Stimulated activated CD4-positive, alpha-beta T cell treated with anti-CD3 and anti-CD28 coated beads, Interleukin-15, amount 100 ng/mL, for 24 hours (primary cell): ENCODE results near the gene HIF3A.
"Not testable (repeated sequence)": the region's sequence is repeated elsewhere in the genome, so short reads cannot be mapped to it uniquely, and the experiment has no call there.

Experiments used
- DNase-seq: peaks from one replicate; pipeline ENCODE4 v3.0.0-alpha.2; 2020

The HIF3A gene

DNA sequence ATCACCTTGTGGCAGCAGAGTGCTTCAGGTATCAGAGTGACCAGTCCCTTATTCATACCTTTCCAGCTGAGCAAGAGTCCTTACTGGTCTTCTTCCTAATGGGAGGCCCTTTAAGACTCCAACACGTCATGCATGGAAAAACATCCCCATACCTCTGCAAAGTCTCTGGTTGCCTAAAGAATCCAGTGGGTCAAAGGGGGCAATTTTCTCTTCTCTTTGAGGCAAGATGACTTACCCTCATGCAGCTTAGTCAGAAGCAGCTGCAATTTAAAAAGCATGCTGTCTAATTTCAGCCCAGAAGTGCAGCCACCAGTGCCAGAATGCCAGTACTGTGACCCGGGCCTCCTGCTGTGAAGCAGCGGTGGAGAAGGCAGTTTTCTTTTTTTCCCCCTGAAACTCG is 68.7 kb downstream of the HIF3A start:
- no peak for DNase-seq

DNA sequence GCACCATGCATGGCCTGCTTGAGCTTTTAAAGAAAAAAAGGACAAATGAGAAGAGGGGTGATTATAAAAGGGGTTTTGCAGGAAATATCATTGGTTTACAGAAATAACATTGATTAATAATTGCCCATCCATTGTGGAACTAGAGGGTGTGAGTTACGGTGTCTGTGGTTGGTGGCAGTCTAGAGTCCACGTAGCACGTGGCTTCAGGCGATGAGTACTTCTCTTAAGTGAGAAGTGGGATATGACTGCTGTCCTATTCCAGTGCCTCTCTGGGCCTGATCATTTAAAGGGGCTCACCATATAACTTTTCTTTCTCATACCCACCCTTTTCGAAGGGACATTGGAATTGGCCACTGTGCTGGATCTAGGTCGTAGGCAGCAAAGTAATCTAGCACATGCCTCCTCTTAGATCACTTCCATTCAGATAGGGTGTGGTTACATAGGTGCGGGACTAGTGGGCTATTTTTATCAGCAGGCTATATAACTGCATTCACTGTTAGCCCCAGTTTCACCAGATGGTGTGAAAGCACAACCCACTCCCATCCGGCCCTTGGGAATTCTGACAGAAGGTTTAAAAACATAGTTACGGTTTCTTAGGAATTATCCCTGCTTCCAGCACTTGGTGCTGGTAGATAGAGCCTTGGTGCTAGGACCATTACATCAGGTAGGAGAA is 69.9 kb downstream of the HIF3A start:
- no peak for DNase-seq

DNA sequence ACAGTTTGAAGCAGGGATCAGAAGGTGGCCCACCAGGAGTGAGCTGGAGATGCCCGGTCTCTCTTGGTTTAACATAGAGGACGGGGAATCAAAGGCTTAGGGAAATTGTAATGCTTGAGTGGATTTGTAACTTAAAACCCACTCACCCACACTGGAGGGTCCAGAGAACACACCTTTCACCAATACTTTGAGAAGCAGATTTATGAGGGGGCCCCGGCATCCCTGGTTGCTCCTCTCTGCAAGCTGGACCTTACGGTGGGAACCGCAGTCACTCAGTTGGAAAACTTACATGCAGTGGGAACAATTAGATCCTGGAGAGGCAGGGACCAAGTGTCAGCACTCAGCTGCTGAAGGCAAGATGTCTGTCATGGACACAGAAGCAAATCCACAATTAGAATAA is 70.6 kb downstream of the HIF3A start:
- no peak for DNase-seq

DNA sequence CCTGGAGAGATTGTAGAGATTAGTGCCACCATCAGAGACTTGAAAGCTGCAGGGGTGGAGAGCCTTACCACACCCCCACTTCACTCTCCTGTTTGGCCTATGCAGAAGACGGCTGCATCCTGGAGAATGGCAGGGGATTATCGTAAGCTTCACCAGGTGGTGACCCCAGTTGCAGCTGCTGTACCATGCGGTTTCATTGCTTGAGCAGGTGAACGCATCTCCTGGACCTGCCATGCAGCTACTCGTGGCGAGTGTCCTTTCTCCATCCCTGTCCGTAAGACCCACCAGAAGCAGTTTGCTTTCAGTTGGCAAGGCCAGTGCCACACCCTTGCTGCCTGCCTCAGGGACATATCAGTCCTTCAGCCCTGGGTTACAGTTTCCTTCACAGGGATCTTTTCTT is 71.3 kb downstream of the HIF3A start:
- DNase-seq = no peak

DNA sequence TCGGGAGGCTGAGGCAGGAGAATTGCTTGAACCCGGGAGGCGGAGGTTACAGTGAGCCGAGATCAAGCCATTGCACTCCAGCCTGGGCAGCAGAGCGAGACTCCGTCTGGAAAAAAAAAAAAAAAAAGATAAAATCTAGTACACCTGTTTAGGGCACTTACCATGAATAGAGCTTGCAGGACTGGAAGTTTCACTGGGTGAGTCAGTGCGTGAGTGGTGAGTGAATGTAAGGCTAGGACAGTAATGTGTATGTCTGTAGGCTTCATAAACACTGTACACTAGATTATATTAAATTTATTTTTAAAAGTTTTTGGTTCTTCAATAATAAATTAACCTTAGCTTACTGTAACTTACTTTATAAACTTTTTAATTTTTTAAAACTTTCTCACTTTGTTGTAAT is 73.0 kb downstream of the HIF3A start:
- peak; percentile 38 for DNase-seq

DNA sequence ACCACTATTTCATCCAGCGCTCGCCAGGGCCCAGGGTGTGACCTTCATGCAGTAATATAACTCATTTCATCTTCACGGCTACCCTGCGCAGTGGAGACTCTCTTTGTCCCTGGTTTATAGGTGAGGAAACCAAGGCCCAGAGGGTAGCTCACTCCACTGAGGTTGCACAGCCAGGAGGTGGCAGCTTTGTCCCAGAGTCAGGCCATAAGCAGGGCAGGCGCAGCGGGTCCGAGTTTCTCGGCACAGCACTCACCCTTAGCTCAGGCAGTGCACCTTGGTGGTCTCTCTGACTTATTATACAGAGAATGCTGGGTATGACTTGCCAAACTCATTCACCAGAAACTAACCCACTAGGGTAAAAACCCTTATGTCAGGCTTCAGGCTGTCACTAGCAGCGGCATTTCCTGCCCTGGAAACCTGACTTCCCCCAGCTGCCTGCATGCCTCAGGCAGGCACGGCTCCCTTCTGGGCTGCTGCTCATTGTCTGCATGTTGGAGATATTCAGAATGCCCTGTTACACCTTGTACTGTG is 74.6 kb downstream of the HIF3A start:
- DNase-seq = no peak

DNA sequence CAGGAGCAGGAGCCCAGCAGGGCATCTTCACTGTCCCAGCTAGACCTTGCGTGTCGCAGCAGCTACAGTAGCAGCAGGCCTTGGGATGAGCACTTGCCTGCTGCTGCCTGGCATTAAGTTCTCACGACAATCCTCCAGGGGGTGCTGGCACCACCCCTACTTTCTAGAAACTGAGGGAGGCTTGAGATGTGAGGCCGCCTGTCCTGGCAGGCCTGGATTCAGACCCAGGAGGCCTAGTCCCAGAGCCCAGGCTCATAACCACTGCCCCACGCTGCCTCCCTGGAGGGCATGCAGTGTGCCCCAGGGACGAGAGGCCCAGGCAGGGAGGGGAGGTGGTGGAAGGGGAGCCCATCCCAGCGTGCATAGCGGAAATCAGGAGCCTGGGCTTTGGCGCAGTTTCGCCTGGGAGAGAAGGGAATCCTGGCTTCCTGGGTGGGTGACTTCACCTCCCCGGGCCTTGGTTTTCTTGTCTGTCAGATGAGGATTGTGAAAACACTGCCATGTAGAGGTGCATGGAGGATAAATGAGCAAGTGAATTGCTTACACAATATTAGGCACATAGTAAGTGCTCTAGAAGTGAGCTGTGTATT is 76.2 kb downstream of the HIF3A start:
- no peak for DNase-seq

DNA sequence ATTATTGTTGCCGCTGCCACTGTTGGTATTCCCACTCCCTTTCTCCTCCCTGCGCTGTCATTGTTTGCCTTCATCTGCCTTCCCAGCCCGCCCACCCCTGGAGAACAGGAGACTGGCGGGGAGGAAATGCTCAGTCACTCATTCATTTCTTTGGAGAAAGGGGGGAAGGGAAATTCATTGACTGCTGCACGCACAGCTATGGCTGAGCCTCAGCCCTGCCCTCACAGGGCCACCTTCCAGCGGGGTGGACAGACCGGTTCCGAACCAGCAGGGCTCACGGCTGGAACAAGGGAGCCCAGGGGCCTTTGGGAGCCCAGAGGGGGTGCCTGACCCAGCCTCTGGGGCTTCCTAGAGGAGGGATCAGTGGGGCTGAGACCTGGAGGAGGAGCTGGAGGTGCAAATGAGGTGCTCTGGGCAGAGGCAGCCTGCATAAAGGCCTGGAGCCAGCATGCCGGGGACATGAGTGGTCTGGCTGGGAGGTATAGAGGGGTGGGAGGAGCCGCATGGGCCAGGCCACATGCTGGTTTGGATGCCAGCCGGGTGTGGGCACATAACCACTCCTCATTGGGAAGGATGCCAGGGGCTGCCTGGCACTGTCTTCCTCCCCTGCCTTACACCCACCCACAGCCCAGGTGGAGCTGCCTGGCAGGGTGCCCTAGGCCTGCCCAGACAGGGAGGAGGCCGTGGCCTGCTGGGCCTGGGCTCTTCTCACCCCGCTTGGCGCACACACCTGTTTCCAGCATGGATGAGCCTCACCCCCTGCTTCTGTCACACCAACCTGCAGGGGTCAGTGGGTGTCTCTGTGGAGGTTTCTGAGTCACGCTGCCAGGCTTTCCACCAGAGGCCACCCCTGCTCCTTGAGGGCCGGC is 76.9 kb downstream of the HIF3A start:
- no peak for DNase-seq

DNA sequence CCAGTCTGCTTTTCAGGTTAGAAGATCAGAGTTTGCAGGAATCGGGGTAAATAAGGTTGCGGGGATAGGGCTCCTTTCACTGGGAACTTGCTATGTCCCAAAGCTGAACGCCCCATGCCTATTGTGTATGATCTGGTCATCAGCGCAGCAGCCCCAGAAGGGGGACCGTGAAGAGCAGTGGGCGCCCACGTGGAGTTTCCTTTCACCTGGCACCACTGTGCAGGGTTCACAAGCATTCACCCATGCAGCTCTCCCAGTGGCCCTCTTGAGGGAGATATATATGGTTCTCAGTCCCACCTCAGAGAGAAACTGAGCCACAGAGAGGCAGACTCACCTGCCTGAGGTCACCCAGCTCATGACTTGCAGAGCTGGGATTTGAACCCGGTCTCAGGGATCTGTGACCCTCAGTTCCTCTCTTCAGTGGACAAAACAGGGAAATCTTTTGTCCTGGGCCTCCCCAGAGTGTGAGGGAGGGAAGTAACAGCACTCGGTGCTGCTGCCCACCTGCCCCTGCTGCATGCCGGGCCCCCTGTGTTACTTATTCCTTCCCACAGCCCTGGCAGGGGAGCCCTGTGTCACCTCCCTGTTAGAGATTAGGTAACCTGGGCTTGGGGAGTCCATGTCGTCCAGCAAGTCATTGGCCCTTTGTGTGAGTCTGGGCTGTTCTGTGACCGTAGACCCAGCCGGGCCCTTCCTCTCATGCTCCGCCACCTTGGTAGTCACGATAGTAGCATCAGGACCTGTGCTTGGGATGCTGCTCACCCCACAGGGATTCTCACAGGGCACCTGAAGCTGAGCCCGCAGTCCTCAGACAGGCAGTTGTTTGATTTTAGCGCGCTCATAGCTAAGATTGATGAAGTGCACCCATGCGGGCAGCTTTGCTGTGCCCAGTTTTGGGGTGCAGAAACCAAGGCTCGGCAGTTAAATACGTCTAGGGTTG is 78.0 kb downstream of the HIF3A start:
- DNase-seq = no peak

DNA sequence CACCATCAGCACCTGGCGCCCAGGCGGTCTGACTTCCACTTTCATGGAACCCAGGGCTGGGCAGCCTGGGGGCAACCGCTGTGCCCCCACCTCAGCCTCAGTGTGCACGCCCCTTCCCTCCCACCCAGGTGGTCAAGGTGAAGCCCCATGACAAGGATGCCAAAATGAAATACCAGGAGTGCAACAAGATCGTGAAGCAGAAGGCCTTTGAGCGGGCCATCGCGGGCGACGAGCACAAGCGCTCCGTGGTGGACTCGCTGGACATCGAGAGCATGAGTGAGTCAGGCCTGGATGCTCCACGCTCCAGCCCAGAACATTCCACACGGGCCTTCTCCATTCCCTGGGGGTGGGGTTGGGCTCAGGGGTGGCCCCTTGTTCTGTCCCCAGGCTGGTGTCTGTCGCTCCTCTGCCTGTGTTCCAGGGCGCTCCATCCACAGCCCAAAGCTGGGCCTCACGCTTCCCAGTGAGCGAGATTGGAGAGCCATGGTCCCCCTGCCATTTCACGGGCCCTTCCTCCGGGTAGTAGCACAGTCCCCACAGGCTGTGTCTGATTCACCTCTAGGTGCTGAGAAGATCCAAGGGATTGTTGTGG is 78.7 kb downstream of the HIF3A start:
- not testable (repeated sequence) for DNase-seq

DNA sequence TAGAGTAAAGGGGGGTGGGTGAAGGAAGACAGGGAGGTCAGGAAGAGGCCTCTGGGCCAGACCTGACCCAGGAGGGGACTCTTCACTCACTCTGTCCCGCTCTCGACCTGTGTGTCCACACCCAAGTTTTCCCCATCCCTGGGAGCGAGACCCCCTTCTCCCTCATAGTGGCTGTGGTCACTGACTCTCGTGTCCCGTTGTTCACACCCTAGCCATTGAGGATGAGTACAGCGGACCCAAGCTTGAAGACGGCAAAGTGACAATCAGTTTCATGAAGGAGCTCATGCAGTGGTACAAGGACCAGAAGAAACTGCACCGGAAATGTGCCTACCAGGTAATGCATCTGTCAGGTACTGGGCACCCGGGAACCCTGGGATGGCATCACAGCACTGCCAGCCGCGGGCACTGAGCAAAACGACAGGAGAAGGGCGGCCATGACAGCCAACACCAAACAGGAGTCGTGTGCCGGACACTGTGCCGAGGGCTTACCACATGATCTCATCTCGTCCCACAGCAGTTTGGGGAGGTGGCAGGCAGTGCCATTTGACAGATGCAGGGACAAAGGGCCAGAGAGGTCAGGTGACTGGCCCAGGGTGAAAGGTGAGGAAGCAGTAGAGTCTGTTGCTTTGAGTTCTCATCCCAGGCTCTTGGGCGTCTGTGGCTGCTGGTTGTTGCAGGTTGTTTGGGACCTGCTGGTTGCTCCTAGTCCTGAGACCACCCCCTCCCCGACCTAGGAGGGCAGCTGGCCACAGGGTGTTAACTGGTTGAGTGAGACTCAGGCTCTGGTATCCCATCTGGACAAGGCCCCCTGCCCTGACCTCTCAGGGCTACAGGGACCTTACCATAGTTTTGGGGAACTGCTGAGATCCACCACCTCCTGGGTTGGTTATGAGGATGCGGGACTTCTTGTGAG is 79.7 kb downstream of the HIF3A start:
- DNase-seq = no peak

DNA sequence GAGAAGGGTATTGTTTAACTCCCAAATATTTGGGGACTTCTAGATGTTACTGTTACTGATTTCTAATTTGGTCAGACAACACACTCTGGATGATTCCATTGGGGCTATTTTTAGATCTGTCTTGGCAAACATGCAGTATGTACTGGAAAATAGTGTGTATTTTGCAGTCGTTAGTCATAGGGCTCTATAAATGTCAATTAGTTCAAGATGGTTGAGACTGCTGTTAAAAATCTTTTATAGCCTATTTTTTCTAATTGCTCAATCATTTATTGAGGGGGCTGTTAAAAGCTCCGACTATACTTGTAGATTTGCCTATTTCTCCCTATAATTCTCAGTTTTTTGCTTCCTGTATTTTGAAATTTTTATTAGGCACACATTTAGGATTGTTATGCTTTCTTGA is 81.4 kb downstream of the HIF3A start:
- no peak for DNase-seq

DNA sequence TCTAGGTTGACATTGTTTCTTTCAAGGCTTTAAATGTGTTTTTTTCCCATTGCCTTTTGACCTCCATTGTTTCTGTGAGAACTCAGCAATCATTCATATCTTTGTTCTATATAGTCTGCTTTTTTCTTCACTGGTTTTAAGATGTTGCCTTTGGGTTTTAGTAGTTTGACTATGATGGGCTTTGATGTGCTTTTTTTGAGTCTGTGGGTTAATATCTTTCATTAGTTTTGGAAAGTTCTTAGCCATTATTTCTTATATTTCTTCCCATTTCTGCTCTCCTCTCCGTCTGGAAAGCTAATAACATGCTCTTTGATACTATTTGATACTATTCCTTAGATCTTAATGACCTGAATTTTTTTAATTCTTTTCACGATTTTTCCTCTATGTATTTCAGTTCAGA is 83.8 kb downstream of the HIF3A start:
- DNase-seq = no peak

DNA sequence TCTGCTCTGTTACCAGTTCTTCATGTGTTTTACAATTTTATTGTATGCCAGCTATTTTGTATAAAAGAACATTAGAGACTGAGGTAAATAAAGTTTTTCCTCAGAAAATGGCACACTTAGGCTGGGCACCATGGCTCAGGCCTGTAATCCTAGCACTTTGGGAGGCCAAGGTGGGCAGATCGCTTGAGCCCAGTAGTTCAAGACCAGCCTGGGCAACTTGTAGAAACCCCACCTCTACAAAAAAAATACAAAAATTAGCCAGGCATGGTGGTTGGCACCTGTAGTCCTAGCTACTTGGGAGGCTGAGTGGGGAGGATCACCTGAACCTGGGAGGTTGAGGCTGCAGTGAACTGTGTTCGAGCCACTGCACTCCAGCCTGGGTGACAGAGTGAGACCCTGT is 84.5 kb downstream of the HIF3A start:
- no peak for DNase-seq

DNA sequence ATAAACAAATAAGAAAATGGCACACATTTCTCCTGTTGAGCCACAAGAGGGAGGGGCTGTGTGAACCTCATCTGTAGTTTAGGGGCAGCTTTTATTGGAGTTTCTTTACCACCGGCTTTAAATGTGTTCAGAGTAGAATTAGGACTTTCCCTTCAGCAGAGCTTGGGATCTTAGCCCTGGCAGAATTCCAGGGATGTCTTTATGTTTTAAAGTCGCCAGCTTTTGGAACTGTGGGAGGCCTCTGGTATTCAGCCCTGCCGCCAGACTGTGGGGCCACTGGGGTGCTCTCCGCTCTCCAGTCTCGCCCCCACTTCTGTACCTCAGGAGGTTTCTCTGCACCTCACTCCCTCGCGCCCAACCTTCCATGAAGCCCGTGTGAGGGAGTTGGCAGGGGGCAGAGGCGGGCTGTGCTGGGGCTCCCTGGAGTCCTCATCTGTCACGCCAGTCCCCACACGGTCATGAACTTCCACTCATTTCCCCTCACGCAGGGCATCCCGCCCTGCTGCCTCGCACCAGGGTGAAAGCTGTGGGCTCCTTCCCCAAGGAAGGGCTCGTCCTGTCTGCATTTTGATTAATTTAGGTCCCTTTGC is 85.0 kb downstream of the HIF3A start:
- no peak for DNase-seq

DNA sequence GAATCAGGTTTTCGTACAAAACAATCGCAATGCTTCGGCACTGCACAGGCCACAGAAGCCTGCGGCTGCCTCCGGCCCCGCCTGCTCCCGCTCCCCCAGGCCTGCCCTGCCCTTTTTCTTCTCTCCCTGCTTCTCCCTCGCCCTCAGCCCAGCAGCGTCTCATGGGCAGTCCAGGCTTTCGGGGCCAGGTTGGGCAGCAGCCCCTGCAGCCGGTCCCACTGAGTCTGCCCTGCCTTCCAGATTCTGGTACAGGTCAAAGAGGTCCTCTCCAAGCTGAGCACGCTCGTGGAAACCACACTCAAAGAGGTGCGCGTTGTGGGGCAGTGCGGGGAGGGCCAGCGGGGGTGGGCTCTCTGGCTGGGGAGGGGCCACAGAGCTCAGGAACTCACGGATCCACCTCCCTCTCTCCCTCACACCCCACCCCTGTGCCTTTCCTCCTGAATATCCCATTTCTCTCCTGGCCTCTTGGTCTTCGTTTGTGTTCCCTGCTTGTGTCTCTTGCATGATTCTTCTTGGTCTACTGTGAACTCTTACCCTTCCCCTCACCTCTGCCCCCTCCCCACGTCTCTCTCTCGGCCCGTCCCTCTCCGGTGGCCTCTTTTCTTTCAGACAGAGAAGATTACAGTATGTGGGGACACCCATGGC is 86.5 kb downstream of the HIF3A start:
- DNase-seq = no peak

DNA sequence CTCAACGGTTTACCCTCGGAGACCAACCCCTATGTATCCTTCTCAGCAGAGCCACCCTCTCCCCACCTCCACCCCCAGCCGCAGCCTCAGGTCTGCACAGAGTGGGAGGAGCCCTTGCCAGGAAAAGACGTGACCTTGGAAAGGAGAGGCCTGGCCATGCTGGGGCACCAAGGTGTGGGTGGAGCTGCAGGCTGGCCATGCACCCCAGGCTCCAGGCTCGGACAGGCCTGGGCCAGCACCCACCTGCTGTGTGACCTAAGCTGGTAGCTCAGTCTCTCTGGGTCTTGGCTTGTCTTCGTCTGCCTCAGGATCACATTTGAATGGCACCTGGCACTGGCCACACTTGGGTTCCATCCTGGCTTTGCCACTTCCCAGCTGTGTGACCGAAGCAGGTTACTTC is 87.0 kb downstream of the HIF3A start:
- no peak for DNase-seq

DNA sequence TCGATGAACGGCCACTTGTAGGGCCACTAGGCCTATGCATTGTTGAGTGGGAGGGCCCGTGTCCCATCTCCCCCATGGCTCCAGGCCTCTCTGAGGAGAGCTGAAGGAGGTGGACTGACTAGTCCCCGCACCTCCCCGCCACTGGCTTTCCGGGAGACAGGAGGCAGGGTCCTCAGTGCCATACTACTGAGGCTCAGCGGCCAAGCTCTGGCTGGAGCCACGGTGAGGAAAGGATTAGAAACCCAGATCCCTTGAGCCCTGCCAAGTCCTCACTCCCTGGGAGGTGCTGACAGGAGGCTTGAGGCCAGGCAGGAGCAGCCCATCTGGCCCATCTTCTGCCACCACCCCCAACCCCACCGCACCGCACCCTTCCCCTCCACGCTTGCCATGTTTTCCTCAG is 87.6 kb downstream of the HIF3A start:
- no peak for DNase-seq

DNA sequence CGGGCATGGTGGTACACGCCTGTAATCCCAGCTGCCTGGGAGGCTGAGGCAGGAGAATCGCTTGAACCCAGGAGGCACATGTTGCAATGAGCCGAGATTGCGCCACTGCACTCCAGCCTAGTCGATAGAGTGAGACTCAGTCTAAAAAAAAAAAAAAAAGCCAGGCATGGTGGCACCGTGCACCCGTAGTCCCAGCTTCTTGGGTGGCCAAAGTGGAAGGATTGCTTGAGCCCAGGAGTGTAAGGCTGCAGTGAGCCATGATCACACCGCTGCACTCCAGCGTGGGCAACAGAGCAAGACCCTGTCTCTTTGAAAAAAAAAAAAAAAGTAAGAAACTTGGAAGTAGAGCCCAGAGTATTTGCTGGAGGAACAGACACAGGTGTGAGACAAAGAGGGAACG is 88.8 kb downstream of the HIF3A start:
- DNase-seq = no peak

DNA sequence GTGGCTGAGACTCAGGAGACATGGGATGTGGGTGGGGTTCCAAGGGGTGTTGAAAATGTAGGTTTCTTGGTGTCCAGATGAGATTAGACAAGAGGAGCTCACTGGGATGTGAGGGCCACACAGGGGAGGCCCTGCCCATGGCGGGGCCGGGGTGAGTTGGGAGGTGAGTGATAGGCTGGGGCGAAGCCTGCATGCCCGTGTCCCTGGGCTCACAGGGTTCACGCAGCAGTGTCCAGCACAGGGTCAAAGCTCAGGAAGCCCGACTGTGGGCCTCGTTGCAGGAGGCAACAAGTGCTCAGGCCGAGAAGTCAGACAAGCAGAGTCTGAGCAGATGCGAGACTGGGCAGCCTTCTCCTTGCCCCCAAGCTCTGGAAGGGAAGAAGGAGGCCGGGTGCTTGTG is 89.3 kb downstream of the HIF3A start:
- DNase-seq = no peak
